Measurements from ENCODE around the gene CD7.
A peak's percentile ranks its signal among the peaks of the same experiment; 100 is the strongest.

The CD7 gene

GRCh38 chr17:82328141-82328993 is 11.0 kb upstream of the CD7 start:
- DNase-seq (ENCODE audit: low spot score) = peak; percentile 49

GRCh38 chr17:82327757-82328140 is 10.3 kb upstream of the CD7 start:
- DNase-seq (ENCODE audit: low spot score) = no peak

GRCh38 chr17:82327289-82327688 is 9.9 kb upstream of the CD7 start:
- no peak for DNase-seq (ENCODE audit: low spot score)

- no peak for DNase-seq (ENCODE audit: low spot score)
Measured at GRCh38 chr17:82325286-82326180, 8.1 kb upstream of the CD7 start.

GRCh38 chr17:82324566-82325285 is 7.3 kb upstream of the CD7 start:
- DNase-seq (ENCODE audit: low spot score) = no peak

- DNase-seq (ENCODE audit: low spot score) = no peak
Measured at GRCh38 chr17:82323514-82324234, 6.3 kb upstream of the CD7 start.

- DNase-seq (ENCODE audit: low spot score) = no peak
Measured at GRCh38 chr17:82322526-82323453, 5.4 kb upstream of the CD7 start.

GRCh38 chr17:82321947-82322466 is 4.6 kb upstream of the CD7 start:
- no peak for DNase-seq (ENCODE audit: low spot score)

GRCh38 chr17:82320956-82321927 is 3.8 kb upstream of the CD7 start:
- DNase-seq (ENCODE audit: low spot score) = no peak

- DNase-seq (ENCODE audit: low spot score) = no peak
Measured at GRCh38 chr17:82320140-82320840, 2.9 kb upstream of the CD7 start.

GRCh38 chr17:82319619-82320062 is 2.2 kb upstream of the CD7 start:
- DNase-seq (ENCODE audit: low spot score) = no peak

GRCh38 chr17:82318772-82319606 is 1.6 kb upstream of the CD7 start:
- DNase-seq (ENCODE audit: low spot score) = no peak

GRCh38 chr17:82318169-82318498 is 726 bp upstream of the CD7 start:
- DNase-seq (ENCODE audit: low spot score) = no peak

GRCh38 chr17:82316651-82317393 is 586 bp downstream of the CD7 start:
- no peak for DNase-seq (ENCODE audit: low spot score)

GRCh38 chr17:82315703-82316358 is 1.6 kb downstream of the CD7 start:
- DNase-seq (ENCODE audit: low spot score) = no peak

All from LoVo (cell line).